GM21825 (cell line): Measurements from ENCODE around the gene CCDC187.
"Not testable (repeated sequence)": the region's sequence is repeated elsewhere in the genome, so short reads cannot be mapped to it uniquely, and the experiment has no call there.

Experiments used
- ATAC-seq: cut with Tn5 transposase; IDR thresholded peaks from one replicate; pipeline ENCODE4 v1.9.1; 2021; ENCODE audit warnings: mild to moderate bottlenecking, moderate library complexity; ENCODE audit not compliant: unreplicated experiment

CCDC187 gene

DNA sequence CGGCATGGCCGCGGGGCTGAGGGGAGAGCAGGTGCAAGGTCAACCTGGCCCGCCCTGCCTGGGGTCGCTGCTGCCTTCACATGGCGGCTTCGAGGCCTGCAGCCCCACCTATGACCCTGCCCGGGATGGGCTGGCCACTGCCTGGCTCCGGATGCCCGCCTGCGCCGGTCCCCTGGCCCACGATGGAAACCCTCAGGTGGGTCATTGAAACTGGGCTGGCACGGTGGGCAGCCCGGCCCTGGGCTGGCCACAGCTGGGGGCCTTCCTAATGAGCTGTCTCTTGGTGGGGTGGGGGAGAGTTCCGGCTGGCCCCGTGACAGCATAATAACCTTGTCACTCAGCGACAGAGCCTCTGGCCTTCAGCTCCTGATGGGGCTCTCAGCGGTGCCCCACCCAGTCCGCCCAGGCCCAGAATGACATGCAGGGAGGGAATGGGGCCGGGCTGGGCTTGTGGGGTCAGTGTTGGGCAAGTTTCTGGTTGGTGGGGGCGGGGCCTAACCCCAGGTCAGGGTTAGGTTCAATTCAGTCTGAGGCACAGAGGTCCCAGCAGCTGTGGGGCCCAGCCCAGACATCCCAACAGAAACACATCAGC is at the start of gene CCDC187:
Gene CCDC187 (minus strand): TSS at position 270 of the 592 bp plus-strand sequence. CDS start 264 bp downstream, at position 6.
- no peak for ATAC-seq

DNA sequence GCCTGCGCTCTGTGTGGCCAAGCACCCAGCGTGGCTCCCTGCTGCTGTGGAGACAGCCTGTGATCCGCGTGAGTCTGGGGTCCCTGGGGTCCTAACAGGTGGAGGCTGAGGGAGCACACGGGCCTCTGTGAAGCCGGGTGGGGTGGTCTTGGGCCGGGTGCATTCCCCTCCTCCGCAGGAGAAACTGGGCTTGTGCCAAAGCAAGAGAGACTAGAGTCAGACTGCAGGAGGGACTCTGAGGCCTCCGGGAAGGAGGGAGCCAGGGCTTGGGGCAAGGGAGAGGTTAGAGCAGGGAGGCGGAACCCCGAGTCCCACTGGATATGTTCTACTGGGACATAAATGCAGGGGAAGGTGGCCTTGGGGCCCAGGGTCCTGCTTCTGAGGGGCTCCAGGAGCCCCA is 49.2 kb upstream of the CCDC187 start:
- ATAC-seq, result no peak

DNA sequence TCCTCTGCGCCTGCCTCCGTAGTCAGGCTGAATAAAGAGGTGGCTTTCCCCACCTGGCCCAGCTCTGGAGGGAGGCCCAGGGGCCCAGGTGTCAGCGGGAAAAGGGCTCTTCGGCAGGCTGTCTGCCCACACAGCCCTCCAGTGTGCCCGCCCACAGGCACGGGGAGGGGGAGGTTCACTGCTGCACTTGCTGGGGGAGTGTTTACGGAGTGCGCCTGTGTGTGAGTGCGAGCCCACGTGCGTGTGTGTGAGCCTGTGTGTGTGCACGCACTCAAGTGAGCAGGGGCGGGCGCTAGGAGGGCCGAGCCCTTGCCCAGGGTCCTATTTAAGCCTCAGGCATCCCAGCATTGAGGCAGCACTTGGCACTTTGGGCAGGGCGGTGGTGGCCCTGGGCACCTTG is 48.8 kb upstream of the CCDC187 start:
- ATAC-seq, result no peak

DNA sequence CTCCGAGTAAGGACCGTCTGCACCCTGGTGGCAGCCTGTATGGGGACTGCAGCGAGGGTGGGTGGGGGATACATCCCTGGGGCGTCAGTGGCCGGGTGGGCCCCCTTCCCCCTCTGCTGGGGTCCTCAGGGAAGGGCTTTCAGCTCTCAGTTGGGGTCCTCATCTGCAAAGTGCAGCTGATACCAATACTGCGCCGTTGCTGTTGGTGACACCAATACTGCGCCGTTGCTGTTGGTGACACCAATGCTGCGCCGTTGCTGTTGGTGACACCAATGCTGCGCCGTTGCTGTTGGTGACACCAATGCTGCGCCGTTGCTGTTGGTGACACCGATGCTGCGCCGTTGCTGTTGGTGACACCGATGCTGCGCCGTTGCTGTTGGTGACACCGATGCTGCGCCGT is 48.0 kb upstream of the CCDC187 start:
- ATAC-seq, result not testable (repeated sequence)

DNA sequence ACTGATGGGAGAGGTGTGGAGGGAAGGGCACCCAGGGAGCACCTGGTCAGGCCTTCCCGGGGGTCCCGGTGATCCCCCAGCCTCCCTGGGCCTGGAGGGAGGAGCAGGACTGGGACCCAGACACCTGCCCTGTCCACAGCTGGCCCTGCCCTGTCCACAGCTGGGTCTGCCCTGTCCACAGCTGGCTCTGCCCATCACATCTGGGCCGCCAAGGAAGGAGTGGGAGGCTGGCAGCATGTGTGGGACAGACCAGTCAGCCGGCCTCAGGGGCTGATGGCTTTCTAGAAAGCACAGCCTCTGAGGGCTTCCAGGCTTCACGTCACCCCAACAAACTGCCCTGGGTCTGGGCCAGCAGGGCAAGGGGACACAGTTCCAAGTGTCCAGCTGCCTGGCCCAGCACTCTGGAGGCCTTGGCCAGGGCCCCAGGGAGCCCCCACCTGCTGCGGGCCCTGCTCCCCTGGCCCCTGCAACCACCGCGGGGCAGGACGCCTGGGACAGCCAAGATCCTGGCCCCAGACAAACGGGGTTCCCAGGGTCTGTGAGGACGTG is 47.4 kb upstream of the CCDC187 start:
- ATAC-seq, result no peak

DNA sequence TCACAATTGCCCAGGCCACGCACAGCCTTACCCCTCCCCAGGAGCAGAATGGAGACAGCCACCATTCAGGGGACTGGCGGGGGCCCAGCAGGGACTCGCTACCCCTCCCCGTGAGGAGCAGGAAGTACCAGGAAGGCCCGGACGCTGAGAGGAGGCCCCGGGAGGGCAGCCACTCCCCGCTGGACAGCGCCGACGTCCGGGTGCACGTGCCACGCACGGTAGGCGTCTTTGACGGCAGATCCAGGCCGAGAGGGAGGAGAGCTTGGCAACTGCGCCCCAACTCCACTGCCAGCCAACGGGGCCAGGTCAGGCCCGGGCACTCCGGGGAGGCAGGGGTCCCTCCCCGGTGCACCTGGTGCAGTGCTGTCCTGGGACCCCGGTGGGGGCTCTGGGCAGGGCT is 45.7 kb upstream of the CCDC187 start:
- ATAC-seq, result no peak

DNA sequence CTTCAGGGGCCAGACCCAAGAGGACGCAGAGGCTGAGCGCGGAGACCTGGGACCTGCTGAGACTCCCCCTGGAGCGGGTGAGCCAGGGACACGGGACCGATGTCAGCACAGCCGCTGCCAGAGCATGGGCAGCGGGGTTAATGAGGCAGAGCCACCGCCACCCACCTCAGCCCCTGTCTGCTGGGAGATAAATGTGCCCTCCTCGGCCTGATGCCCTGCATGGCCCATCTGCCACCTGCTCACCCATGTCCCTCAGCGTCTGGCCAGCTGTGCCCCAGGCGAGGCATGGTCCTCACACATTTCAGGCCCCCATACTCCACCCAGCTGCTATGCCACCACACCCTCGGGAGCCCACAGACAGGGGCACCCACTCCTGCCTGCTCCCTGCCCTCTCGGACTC is 44.8 kb upstream of the CCDC187 start:
- no peak for ATAC-seq

DNA sequence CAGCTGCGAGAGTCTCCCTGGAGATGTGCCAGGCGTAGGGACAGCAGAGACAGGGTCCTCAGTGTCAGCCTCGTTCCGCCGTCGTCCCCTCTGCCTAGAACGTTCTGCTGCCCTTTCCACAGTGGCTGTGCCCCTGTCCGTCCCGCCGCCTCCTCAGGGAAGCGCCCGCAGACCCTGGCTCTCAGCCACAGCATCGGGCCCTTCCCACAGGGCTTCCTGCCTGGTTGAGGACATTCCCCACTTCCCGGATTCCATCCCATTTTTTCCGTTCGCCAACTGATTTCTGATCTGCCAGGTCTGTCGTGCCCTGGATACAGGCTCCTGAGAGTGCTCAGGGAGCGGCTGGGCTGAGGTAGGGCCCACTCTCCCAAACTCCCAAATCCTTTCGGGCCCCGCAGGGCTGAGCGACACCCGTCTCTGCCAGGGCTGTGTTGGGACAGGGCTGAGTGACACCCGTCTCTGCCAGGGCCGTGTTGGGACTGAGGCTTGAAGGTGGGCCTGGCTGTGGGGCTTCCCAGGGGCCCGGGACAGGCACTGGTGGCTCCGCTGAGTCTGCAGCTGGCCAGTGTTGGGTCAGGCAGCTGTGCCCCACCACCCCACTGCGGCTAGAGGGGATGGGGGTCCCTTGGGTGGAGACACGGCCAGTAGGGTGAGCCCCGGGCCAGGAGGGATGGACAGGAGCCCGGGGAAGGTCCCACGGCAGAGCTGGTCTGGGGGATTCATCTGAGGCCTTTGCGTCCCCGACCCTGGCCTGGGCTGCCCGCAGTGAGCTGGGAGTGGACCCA is 43.8 kb upstream of the CCDC187 start:
- no peak for ATAC-seq

DNA sequence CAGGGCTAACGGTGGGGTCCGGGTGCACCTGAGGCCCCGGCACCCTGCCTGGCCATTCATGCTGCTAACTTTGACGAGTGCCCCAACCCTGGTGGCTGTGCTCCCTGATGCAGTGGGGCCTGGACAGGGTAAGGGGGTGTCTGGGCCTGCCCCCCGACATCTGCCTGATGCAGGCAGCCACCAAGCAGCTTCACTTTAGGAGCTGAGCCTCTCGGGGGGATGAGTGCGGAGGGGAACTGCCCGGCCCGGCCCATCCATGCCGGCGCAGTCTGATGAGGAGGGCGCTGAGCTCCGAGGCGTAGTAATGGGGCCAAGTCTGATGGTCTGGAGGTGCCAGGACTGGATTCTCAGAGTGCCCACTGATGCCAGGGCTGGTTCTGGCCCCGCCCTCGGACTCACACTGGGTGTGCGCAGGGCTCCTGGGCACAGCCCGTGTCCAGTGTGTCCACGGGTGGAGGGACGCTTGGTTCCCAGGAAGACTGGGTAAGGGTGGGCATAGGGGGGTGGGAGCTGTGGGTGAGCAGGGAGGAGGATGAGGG is 43.1 kb upstream of the CCDC187 start:
- no peak for ATAC-seq

DNA sequence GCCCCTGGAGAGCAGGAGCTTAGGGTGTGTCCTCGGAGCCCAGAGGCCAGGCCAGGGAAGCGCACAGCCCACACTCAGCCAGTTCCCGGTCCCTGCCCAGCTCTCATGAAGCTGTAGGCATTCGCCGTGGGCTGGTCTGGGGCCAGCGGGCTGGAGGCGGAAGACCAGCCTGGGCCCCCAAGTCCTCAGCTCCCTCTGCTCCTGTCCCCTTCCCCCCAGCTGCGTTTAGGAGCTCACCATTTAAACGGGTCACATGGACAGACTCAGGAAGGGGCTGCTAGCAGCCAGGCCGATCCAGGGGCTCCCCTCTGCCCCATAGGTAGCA is 42.2 kb upstream of the CCDC187 start:
- ATAC-seq, result no peak

DNA sequence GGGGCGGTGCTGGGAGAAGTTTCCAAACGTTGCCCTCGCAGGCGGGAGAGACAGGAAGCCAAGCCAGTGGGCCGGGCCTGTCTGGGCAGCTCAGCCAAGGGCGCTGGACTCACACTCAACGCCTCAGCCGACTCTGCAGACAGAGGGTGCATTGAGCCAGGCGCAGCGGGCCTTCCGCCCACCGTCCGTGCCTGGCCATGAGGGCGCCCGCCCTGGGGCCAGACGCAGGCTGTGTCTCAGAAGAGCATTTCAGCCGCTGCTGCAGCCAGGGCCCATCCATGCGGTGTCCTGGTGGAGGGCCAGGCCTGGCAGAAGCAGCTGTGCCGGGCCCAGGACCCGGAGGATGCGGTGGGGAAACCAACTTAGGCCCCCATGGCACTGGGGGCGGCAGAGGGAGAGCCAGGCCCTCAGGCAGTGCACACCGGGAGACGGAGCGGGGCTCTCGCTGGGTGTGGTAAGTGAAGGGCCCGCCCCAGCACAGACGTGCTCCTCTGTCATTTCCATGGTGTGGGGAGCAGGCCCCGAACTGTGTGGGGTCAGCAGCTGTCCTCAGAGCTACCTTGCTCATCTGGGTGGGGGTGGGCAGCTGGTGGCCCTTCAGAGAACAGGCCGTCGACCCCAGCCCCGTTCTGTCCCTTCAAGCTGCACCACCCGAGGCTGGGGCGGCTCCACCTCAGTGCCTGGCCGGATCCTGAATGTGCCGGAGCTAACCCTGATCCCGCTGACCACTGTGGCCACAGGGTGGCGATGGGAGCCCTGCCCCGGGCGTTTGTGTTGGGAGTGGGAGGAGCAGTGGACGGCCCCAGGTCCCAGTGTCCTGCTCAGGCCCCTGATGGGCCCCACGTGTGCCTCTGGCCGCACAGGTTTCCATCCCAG is 41.6 kb upstream of the CCDC187 start:
- no peak for ATAC-seq

DNA sequence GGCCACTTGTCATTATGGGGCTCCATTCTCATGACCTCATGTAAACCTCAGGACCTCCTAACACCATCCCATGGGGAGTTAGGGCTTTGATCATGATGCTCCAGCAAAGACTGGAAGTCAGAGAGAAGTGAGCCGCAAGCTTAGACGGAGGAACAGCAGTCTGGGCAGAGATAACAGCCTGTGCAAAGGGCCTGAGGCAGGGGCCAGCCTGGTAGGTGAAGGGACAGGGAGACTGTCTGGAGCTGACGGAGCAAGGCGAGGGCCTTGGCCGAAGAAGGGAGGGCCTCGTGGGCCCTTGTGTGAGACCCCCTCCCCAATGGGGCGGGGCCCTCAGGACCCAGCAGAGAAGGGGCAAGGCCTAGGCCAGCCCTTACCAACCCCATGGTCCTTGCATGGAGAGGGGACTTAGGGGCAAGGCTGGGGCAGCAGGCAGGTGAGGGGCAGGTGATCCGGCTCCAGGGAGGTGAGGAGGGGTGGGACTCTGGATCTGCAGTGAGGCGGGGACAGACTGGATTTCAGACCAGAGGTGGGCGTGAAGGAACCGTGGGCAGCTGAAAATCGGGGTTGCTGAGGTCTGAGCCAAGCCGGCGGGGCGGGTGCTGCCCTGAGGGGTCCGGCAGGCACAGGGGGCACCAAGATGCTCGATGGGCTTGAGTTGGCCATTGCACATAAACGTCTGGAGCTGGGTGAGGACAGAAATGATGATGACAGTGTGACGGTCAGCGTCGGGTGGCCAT is 40.8 kb upstream of the CCDC187 start:
- no peak for ATAC-seq

DNA sequence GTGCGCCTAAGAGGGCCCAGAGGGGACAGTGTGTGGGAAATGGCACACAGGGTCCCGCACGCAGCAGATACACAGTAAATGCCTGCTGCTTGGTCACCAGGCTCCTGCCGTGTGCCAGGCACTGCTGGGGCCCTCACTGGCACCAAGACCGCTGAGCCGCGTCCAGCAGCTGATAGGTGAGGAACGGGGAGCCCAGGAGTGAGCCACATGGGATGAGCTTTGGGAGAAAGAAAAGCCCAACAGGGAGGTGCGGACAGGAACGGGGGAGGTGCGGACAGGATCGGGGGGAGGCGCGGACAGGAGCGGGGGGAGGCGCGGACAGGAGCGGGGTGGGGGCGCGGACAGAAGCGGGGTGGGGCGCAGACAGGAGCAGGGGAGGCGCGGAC is 40.0 kb upstream of the CCDC187 start:
- no peak for ATAC-seq

DNA sequence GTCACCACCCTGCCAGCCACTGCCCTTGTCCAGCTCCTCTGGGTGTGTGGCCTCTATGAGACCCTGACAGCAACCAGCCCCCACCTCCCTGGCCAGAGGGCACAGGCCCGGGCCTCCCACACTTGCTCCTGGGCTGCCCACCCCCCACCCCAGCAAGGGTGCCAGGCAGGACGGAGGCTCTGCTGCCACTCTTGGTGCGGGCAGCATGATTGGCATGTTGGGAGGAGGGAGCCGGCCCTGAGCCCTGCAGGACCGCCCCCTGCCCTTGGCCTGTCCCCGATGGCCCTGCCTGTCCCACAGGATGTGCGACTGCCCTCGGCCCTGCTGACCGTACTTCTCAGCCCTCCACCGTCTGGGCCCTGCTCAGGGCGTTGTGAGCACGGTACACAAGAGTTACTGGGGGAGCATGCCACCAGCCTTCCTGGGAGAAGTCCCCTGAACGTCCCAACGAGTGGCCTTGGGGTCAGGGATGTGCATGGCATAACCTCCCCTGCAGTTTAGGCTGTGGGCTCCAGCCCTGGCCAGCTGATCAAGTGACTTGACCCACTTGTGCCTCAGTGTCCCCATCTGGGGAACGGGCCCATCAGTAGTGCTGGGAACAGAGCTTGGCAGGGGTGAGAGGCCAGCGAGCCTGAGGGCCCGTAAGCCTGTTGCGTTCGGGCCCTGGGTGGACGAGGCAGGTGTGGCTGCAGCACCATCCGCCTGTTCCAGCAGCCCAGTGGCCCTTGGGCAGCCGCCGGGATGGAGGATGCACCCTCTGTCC is 39.4 kb upstream of the CCDC187 start:
- ATAC-seq, result no peak

DNA sequence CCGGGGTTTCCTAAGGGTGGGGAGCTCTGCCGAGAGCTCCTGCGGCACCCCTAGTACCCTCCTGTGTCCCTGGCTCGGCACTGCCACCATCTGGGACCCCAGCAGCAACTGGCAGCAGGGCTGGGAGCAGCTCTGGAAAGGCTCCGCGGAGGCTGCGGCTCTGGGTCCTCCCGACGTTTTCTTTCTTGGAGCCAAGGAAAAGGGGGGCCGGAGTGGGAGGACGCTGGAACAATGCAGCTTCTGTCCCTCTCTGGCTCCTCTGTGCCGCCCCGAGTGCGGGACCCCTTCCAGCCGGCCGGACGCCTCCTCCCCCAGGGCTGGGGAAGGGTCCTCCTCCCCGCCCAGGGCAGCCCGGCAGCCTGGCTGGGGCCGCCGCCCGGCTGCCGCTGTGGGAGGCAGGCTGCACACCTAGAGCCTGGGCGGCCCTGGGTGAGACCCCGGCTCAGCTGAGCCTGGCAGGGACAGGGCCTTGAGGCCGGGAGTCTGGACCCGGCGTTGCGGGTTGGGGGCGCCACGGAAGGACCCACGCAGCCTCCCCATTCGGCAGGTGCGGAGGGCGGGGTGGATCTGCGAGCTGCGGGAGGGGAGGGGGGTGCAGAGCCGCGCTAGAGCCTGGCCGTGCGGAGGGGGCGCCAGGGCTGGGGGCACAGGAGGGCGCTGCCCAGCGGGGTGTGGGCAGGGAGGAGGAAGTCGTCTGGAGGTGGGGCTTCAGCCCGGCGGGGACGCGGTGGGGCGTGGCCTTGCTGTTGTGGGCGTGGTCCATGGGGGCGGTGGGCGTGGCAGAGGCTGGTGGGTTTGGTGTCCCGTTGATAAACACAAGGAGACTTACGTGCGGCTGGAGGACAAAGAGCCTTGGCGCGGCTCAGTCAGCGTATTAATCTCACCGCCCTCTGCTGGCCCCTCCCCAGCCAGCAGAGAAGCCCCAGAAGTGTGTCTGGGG is 38.6 kb upstream of the CCDC187 start:
- ATAC-seq, result no peak

DNA sequence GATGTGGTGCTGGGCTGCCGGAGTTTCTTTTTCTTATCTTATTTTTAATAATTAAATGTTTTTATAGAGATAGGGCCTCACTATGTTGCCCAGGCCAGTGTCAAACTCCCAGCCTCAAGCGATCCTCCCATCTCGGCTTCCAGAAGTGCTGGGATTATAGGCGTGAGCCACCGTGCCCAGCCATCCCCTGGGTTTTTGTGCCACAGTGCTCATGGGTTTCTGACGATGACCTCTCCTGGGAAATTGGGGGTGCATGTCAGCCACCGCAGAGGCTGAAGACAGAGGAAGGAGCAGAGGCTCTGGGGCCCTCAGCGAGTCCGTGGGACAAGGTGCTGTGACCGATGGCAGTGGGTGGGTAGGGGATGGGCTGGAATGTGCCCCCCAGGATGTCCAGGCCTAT is 37.9 kb upstream of the CCDC187 start:
- no peak for ATAC-seq

DNA sequence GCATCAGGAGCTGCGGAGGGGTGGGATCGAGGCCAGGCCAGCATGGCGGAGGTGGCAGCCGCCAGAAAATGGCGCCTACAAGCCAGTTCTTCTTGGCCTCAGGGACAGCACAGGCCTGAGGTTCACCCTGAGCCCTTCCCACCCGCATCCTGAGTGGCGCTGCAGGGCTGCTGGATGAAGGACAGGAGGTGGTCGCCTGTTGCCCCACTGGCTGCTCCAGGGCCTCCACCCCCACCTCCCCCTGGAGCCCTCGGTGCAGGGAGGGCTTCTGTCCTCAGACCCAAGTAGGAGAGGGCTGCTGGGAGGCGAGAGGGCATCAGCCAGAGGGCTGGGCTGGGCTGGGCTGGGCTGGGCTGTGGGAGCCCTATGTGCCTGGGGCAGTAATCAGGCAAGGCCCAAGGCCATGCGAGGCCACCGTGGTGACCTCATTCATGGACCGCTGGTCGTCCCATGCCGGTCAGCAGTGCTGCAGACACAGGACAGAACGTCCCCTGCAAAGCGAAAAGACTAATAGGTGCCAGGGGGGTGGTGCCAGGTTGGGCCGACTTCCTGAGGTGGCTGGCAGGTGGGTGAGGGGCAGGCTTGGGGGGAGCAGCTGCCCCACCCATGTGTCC is 37.3 kb upstream of the CCDC187 start:
- ATAC-seq, result no peak

DNA sequence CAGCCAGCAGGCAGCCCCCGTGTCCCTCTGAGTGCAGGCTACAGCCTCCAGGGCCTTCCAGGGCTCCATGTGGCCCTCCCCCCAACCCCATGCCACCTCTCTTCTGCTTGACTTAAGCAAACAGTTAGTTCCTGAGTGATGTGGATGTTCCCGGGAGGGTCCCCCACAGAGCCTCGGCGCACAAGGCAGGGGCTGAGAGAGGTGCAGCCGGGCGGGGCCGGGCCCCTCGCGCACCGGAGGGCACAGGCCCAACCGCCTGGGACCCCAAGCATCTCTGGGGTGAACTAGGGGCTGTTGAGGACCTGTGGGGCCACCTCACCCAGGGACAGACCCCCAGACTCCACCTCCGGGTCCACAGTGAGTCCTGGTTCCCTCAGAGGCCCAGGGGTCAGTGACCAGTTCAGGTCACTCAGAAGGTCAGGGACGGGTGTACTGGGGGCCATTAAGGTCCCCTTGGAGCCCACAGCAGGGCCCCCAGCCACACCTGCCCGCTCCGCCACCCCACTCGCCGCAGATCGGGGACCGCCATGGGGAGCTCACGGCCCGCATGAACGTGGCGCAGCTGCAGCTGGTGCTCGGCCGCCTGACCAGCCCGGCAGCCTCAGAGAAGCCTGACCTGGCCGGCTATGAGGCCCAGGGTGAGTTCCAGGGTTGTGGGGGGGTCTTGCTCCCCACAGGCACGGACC is 36.6 kb upstream of the CCDC187 start:
- no peak for ATAC-seq
